UCSD-AML1 (cell line): Measurements from ENCODE around the gene C6orf118.
A peak's percentile ranks its signal among the peaks of the same experiment; 100 is the strongest.

Source experiments
- DNase-seq: peaks from one replicate; lab custom pipeline; 2025; ENCODE audit not compliant: unreplicated experiment; lab: John Stamatoyannopoulos, UW

Gene C6orf118

DNA sequence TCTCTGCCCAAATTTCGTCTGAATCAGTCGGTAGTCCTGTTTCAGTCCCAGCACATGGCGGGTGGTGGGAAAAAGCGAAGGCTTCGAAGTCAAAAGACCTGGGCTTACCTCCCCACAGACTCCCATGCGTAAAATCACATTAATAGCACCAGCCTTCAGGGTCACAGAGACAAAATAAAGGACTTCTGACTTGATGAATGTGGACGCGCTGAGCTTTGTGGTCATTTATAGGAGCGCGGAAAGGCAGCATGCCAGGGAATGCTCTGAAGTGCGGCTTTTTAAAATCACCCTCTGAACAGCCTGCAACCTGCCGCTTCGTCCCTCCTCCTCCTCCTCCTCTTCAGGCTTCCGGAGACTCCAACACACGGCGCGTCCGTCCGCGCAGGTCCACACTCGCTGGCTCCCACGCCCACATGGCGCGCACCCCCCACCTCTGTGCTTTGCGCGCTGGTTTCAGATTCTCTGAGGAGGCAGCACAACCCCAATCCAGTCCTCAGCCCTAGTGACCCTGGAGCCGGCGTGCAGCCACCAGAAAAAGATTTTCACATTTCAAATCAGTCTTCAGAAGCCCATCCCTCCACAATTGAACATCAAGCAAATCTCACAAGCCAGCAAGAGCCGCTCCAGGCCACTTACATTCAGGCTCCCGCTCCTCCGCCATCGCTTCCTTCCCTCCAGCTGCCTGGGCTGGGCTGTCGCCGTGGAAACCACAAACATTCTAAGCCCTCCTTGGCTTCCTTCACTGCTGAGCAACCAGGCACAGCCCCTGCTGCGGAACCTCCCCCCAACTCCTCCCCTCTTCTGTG is at the start of gene C6orf118:
C6orf118 (minus strand) TSS at position 680 of the 806 bp plus-strand sequence; CDS start at position 661, 19 bp downstream.
- DNase-seq, result peak; percentile 35

DNA sequence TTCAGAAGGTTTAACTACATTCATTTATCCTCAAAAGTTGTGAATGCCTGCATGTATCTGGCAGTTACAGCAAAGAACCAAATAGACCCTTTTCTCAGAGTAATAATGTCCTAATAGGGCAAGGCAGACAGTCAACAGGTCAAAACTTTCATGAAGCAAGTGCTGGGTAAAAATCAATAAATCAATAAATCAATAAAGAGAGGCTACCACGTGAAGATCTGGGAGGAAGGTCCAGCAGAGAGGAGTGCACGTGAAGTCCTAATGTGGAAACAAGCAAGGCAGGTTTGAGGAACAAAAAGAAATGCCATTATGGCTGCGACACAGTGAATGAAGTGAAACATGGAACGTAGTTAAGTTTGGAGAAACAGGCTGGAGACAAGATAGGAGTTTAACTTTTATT is 36.3 kb upstream of the C6orf118 start:
- no peak for DNase-seq

DNA sequence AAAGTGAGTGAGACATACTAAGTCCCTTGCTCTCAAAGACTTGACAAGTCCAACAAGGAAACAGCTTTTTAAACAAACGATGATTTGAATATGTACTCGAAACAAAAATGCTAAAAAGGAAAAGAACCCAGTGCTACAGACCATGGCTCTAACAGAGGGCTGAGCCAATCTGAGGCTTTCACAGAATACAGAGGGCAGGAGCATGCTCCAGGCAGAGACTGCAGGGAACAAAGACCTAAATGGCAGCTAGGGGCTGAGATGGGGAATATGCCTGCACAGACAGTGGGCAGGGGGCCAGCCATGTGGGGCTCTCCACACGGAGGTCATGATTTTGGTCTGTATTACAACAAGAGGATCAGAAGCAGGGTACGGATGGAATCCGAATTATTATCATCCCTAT is 31.1 kb upstream of the C6orf118 start:
- DNase-seq, result no peak

DNA sequence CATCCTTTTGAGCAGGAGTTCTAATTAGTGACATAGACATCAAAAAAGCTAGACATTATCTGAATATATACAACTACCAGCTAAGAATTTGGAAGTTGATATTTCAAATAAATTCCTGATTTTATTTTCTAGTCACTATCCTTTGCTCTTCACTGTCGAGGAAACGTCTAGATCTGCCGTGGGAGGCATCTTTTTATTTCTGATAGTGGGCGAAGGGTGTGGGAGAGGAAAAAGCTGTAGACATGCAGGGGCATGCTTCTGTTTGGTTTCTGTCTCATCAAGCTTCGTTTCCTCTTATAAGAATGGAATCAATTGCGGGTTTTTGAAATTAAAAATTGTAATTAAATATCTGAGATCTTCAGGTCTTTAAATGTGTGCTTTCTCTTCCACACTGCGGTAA is 16.2 kb upstream of the C6orf118 start:
- DNase-seq, result no peak

DNA sequence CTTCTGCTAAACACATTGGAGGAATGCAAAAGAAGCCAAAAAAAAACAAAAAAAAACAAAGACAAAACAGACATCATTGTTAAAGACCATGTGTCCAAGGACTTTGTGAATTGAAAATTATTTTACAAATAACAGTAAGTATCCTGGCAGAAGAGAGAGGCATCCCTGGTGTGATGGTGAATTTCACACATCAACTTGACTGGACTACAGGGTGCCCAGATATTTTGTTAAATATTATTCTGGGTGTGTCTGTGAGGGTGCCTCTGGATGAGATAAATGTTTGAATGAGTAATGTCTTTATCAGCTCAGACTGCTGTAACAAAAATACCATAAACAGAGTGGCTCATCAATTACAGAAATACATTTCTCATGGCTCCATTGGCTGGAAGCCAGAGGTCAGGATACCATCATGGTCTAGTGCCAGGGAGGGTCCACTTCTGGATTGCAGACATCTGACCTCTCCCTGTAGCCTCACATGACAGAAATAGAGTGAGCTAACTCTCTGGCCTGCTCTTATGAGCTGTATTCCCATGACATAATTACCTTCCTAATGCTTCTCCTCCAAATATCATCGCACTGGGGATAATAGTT is 12.2 kb upstream of the C6orf118 start:
- DNase-seq, result no peak

DNA sequence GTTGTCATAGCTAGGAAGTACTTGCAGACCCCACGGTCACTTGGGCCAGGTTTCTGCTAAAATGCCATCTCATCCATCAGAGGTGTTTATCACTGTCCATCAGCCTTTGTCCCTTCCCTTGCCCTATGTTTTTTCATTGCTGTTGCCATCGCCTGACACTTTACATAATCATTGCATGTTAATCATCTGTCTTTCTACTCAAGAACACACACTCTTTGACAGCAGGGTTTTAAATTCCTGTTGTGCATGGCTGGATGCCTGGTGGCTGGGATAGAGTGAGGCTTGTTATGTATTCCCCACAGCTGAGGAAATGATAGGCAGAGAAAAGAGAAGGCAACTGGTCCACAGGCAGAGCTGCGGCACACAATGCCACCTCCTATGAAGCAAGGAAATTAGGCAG is 11.7 kb upstream of the C6orf118 start:
- DNase-seq, result no peak

DNA sequence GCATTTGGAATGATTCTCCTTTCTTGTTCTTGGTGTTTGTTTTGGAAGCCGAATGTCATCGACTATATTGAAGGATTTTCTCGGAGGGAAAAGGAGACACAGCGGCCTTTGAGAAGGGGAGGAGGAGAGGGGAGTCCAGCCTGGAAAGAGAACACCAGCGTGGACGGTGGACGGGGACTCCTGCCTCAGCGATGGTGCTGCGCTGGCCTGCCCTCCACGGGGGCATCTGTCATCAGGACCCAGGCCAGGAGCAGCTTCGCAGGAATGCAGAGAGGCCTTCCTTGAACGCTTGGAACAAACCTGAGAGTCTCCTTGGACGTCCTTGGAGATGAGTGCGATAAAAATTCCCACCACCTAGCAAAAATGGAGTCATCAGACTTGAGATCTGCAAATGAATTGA is 8.3 kb upstream of the C6orf118 start:
- no peak for DNase-seq

DNA sequence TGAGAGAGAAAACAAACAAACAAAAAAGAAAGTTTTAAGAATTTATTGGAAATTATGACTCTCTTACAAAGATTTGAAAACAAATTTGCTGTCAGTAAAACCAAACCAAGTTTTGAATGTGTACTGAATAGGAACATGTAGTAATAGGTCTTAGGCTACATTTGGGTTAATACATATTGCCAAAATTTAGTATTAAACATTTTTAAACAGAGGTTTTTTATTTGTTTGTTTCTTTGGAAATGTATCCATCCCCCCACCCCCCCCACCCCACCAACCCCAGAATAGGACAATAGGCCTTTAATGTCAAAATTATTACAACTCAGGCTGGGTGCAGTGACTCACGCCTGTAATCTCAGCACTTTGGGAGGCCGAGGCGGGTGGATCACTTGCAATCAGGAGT is 2.5 kb downstream of the C6orf118 start:
- DNase-seq, result no peak

DNA sequence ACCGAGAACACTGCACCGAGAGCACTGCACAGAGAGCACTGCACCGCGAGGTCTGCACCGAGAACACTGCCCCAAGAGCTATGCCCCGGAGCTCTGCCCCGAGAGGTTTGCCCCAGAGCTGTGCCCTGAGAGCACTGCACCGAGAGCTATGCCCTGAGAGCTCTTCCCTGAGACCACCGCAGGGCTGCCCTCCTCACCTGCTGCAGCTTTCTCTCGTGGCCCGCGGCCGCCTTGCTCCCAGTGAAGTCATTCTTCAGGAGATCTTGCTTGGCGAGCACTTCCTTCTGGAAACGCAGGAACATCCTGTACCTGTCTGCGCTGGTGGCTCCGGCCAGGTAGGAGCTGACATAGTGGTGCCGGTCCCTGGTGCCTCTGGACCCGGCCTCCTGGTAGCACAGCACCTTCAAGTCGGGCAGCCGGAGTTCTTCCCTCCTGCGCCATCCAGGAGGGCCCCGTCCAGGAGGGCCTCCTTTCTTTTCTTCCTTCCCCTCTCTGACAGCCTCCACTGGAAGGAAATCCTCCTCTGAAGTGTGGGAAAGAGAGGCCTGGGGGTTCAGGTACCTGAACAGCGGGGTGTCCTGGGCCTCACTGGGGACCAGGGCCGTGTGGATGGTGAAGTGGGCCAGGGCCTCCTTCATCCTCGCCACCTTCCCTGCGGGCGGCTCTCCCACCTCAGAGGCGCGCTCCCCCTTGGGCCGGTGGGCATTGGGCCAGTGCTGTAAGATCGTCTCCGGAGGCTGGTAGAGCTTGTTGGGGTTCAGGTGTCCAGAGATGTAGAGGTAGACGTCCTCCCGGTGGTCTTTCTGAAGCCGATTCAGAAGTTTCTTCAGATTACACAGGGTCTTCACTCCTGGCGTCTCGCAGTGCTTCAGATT is 7.8 kb downstream of the C6orf118 start:
- no peak for DNase-seq

DNA sequence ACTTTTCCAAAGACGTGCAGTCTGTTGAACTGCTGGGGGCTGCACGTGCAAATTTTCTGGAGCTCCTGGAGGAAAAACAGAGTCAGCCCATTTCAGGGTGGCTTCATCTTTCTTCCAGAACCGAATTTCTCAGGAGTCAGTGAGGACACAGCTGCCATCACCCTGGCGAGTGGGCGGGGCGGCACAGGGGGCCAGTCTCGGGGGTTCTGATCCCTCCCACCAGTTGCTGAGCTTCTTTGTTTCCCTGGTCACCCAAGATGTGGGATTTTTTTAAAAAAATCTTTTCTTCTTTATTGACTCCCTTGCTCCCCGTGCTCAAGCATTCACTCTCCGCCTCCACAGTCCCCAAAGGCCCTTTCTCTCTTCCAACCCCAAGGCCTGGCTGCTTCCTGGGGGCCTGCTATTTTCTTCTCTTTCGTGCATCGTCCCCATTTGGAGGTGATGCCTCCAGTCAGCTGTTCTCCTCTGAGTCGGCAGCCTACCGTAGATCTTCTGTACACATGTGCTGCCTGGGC is 8.9 kb downstream of the C6orf118 start:
- DNase-seq, result no peak

DNA sequence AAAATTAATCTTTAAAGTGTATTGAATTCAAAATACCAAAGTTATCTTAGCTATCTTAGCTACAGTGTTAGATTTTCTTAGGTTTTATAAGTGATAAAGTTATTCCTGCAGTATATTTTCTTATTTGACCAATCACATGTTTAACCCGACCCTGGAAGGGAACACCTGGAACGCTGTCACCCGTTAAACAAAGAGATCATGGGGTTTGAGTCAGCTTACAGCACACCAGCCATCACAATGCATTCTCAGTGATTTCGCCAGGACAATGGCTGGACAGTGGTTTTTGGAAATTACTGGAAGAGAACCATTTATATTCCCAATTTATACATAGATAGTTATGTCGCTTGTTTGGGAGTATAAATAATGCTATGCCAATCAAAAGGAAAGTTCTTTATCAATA is 10.5 kb downstream of the C6orf118 start:
- no peak for DNase-seq

DNA sequence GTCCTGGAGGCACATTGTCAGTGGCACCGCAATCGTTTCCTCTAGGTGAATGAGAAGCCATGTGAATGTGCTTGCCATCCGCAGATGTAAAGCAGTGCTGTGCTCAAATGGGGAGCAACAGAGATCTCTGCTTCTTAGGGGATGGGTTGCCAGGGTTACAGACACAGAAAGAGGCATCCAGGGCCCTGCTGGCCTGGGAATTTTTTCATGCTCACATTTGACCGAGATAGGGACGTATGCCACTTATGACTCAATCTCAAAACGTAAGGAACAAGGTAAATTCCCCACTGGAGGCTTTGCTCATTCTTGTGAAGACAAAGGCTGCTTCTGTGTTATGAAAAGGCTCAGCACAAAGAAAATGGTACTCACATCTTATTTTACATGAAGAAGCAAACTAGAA is 11.0 kb downstream of the C6orf118 start:
- no peak for DNase-seq

DNA sequence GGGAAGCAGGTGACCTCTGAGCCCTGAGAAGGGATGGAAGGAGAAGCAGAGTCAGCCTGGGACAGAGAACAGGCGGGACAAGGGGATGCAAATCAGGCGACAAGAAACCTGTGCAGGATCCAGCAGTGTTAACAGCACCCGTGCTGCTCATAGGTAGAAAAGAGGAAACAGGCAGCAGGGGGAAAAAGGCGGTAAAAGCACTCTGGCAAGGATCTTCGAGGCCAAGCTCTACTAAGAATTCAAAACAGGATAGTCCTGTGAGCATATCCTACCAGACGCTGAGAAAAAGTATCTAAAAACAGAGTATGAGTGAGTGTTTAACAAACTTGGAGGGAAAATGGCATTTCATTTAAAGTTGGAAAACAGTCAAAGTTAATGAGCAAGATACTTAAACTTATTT is 16.7 kb downstream of the C6orf118 start:
- DNase-seq, result no peak

DNA sequence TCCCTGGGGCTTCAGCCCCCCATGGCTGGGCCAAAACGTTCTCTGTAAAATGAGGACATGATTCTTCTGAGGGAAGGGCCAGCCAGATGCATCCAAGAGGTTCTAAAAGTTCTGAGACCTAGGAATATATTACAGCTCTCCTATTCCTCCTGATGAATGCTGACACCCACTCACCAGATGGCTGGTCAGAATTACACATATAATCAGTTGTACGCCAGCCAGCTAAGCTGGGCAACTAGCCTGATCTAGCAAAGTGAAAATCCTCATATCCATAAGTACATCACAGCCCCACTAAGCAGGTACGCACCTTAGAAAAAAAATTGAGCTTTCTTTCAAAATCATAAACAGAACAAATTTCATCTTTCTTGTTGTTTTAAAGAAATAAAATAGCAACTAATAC is 34.8 kb downstream of the C6orf118 start:
- no peak for DNase-seq

DNA sequence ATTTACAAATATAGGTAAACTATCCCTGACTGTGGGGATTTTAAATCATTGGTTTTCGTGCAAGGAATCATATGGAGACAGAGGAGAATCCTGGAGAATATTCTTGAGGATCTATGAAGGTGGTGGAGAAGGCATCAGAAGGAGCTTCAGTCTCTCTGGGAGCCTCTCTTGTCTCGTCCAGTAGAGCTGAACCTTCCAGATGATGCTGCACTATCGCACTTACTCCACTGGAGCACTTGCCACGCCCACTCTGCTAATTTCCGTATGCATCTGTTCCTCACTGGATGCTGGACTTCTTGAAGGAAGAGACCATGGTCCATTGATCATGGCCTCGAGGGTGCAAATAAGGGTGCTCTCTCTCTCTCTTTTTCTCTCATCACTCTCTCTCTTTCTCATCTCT is 36.8 kb downstream of the C6orf118 start:
- DNase-seq, result no peak

DNA sequence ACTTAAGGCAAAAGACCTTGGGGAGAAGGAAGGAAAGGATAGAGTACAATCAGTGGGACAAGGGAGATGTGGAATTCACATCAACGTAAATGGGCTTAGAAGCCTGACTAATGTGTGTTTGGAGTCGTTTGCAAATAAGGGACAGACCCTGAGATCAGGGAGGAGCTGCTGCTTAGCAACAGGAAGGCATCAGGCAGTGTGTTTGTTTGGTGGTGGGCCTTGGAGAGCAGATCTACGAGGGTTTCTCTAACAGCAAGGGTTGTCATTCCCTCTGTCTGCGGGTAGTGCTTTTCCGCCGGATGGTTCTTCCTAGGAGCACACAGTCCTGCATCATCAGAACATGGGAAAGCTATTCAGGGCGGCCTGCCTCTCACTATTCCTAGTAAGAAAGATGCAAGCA is 40.4 kb downstream of the C6orf118 start:
- no peak for DNase-seq

DNA sequence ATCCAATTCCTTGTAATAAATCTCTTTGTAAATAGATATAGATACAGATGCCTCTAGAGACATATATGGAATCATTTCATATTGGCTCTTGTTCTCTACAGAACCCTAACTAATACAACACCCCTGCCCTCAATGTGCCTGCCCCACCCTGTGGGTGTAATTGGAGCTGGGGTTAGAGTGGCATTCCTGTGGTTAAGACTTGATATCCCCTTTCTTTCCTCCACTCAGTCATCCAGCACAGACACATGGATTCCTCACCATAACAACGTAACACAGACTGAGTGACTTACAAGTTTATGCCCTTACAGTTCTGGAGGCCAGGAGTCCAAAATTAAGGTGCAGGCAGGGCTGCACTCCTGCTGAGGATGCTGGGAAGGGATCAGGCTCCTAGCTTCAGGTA is 42.8 kb downstream of the C6orf118 start:
- no peak for DNase-seq

DNA sequence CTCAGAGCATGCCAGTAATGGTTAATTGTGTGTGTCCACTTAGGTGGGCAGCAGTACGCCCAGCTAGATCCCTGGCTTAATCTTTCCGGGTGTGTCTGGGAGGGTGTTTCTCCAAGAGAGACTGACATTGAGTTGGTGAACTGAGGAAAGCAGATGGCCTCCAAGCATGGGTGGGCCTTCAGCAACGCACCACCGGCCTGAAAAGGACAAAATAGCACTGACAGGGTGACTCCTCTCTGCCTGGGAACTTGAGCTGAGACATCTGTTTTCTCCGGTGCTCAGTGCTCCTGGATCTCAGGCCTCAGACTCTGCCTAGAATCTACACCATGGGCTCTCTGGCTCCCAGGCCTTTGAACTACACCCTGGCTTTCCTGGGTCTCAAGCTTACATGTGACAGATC is 43.2 kb downstream of the C6orf118 start:
- no peak for DNase-seq

DNA sequence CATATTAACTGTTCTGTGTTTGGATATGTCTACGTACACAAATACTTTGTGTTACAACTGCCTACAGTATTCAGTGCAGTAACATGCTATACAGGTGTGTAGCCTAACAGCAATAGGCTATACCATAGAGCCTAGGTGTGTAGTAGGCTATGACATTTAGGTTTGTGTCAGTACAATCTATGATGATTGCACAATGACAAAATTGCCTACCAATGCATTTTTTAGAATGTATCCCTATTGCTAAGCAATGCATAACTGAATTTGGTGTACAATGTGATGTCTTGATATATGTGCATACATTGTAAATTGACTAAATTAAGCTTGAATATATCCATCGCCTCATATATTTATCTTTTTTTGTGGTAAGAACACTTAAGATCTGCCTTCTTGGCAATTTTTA is 48.9 kb downstream of the C6orf118 start:
- DNase-seq, result no peak

DNA sequence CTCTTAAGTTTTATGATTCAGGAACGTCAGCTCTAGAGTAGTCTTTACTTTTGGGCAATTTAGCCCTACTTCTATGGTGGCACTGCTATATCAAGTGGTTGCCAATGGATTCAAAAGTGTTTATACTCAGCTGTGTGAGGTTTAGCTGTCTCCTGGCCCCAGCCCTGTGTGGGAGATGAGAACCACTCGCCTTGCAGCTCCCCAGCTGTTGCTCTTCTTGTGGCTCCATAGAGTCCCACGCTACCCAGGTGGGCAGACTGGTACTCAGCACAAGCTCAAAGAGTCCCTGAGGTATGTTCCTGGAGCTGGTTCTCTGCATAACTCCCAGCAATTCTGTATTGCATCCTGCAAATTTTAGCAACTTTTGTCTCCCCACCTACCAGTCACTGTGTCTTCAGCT is 59.6 kb downstream of the C6orf118 start:
- DNase-seq, result no peak

DNA sequence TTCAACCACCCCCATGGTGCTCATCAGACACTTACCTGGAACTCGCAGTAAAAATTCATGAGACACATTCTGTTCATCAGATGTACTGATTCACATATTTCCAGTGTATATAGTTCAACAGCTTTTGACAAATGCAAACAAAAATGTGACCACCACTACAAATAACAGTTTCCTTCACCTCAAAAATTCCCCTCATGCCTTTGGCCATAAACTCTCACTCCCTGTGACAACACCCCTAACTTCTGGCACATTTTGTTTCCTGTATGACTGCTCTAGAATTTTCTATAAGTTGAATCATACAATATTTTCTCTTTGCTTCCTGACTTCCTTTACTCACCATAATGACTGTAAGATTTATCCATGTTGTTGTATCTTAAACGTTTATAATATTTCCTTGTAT is 63.7 kb downstream of the C6orf118 start:
- no peak for DNase-seq

DNA sequence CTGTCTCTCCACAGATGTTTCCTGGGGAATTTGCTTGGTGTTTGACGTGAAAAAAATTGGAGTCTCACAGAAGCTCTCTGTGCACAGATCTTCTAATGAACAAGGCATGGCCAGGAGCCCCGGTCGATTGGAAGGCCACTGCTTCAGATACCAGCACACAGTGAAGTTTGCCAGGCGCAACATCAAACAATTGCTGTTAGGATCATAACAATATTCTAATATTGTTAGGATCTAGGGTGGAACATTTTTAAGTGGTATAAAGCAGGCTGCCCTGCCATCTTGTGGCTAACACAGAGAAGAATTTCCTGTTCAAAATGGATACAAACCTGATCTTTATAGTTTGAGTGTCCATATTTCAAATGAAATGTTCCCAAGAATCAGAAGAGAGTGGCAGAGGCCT is 64.1 kb downstream of the C6orf118 start:
- no peak for DNase-seq
